ENCODE measurements around the gene CXCL14.

CXCL14 gene

DNA sequence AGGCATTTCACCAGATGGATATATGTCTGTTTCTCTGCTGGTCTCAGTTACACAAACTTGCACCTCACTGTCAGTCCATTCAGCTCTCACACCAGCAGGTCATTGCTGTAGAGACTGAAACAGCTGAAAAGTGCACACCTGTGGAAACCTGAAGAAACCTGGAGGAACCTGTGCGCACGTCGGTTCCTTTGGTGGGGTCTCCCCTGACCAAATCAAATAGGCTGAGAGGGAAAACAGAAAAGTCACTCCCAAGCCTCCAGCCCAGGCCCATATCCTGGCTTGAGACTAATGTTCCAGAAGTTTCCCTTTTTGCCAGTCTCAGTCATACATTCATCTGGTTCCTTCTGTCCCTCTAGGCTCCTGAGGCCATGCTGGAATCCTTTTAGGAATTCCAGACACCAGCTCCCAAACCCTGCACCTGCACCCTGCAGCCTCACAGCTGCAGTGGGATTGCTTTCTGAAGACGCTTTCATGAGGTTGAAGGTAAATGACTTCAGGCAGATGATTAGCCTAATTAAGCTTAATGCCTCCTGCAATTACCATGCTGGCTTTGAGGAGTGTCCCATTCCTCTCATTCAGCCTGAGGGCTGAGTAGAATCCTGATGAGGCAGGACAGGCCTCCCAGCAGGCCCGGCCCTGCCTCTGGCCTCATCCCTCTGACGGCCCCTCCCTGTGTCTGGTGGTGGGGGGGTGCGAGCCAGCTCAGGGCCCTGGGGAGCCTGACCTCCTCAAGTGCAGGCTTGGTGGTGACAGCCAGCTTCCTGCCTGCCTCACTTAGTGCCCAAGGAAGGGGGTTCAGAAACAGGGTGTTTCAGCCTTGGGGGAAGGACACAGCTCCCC, 24.3 kb upstream of the CXCL14 start:
- DNase-seq (ENCODE audit: insufficient read length, low spot score), result no peak
- TF ChIP-seq POLR2A (IDR thresholded peaks at IDR 0.05; ENCODE audit: low read depth, low read length), result no peak

DNA sequence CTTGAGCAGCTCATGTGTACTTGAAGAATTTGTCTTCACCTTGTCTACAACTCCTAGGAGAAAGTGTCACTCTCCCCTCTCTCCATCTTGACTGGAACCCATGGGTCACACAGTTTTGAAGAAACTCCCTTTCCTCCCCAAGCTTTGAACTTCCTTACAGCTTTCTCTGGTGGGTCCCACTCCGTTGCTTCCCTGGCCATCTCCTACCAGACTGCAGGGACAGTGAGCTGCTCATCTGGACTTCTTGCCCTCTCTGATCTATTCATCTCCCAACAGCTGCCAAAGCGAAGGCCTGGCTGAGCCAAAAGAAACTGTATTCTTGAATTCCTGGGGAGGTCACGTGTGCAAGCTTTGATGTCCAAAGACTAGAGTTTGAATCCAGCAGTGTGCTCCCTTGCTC, 22.7 kb upstream of the CXCL14 start:
- no peak for TF ChIP-seq POLR2A (IDR thresholded peaks at IDR 0.05; ENCODE audit: low read depth, low read length)
- no peak for FAIRE-seq
- DNase-seq (ENCODE audit: insufficient read length, low spot score), result no peak

More for the DNA sequence above, 24.3 kb upstream of the CXCL14 start:
- FAIRE-seq, result no peak

DNA sequence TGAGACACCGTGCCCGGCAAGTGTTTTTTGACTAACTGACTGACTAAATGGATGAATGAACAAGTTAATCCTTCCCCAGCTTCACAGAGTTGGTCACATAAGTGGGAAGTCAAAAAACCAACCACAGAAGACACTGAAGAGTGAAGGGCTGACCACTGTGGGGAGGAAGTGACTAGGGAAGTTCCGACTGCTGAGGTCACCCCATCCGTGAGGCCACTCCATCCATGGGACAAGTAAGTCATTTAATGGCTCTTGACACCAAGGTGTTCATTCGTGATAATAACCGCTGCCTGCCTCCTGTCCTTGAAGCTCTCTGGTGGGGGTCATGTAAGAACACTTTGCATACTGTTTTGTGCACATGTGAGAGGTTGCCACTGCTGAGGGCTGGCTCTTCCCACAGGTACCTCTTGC, 22.2 kb upstream of the CXCL14 start:
- FAIRE-seq, result no peak
- DNase-seq (ENCODE audit: insufficient read length, low spot score), result no peak
- TF ChIP-seq POLR2A (IDR thresholded peaks at IDR 0.05; ENCODE audit: low read depth, low read length), result no peak

DNA sequence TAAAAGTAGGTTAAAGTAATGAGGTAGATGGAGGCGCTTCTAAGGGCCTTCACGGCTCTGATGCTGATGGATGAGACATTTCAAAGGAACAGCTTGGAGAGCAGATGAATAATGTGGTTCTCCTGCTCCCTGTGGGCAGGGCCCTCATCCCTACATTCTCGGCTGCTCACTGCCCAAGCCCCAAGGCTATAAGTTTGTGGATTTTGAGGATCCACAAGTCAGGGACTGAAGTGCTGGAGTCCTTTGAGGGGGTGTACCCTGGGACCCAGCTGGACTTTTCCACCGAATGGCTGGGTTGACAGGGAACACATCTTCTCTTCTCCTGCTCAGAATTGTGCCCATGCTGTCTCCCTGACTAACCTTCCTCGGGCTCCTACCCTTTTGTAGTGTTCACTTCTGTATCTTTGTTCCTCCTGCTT, 21.4 kb upstream of the CXCL14 start:
- DNase-seq (ENCODE audit: insufficient read length, low spot score), result no peak
- FAIRE-seq, result no peak
- no peak for TF ChIP-seq POLR2A (IDR thresholded peaks at IDR 0.05; ENCODE audit: low read depth, low read length)

GRCh38 chr5:135599421-135600151, 20.8 kb upstream of the CXCL14 start:
- DNase-seq (ENCODE audit: insufficient read length, low spot score), result no peak
- TF ChIP-seq POLR2A (IDR thresholded peaks at IDR 0.05; ENCODE audit: low read depth, low read length), result no peak
- FAIRE-seq, result no peak

DNA sequence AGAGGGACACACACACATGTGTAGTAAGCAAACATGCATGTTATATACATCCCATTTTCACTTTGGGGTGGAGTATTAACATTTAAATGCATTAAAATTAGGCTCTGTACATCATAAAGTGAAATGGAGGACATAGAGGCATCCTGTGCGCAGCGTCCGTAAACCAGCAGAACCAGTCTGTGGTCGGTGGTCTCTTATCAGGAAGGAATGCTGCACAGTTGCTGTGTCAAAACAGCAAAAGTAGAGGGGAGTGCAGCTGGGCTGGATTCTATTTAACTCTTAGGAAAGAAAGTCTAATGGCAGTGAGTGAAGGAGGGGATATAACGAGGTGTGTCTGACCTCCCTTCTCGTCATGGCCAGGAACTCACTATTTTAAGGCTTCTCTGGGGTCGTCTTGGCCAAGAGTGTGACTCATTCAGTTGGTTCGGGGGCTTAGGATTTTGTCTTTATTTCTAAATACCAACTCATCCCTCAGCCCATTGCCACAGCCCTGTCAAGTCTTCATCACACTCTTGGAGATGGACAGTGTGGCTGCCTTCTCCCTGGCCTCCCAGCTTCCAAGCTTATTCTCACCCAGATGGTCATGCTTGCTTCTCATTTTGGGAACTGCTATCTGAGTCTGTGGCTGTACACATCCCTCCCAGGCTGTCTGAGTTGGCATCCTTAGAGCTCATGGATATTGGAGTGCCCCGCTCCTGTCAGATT, 20.1 kb upstream of the CXCL14 start:
- DNase-seq (ENCODE audit: insufficient read length, low spot score) (no peak), FAIRE-seq (no peak)
- no peak for TF ChIP-seq POLR2A (IDR thresholded peaks at IDR 0.05; ENCODE audit: low read depth, low read length)

GRCh38 chr5:135596788-135597187, 18.0 kb upstream of the CXCL14 start:
- TF ChIP-seq POLR2A (IDR thresholded peaks at IDR 0.05; ENCODE audit: low read depth, low read length), result no peak
- FAIRE-seq, result no peak
- DNase-seq (ENCODE audit: insufficient read length, low spot score), result no peak

DNA sequence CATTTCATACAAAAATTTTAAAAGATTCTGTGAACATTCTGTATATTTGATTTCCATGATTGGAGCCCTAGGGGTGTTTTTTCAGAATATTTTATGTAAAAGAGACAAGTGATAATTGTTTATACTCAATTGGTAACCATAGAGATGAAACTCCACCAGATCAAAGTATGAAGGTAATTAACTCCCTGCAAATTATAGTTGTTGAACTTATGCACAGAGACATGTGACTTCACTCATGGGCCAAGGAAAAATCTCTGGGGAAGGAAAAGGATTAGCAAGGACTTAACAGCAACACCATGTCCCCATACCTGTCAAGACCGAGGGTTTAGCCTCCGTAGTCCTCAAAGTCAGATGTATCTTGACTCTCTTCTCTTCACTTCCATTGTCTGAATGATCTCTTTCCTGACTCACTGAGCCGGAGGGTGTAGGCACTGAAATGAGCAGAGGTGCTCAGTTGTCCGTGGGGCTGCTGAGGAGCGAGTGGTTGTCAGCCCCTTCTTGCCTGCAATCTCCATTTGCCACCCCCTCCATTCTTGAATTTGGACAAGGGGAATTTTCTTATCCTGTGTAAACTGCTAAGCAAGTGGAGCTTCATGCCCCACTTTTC, 17.5 kb upstream of the CXCL14 start:
- no peak for FAIRE-seq
- no peak for DNase-seq (ENCODE audit: insufficient read length, low spot score)
- TF ChIP-seq POLR2A (IDR thresholded peaks at IDR 0.05; ENCODE audit: low read depth, low read length), result no peak

DNA sequence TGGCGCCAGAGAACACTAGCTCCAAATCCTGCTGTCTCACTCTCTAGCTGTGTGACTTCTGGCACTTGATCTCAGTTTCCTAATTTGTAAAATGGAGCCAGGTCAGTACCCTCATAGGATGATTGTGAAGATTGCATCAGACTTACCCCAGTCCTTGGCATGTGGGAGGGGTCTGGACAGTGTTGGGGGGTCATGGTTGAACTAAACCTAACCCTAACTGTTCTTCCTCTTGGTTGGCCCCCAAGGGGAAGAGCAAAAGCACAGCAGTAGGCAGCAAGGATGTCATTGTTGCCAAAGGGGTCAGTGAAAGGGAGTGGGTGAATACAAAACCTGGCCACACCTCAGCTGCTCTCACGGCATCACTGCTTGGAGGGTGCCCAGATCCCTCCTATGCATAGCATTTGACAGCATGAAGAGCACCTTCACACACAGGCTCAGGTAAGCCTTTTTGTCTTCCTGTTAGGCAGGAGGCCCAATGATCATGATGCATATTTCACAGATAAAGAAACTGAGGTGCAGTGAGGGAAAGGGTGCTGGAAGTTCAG, 15.7 kb upstream of the CXCL14 start:
- no peak for FAIRE-seq
- DNase-seq (ENCODE audit: insufficient read length, low spot score), result no peak
- no peak for TF ChIP-seq POLR2A (IDR thresholded peaks at IDR 0.05; ENCODE audit: low read depth, low read length)

DNA sequence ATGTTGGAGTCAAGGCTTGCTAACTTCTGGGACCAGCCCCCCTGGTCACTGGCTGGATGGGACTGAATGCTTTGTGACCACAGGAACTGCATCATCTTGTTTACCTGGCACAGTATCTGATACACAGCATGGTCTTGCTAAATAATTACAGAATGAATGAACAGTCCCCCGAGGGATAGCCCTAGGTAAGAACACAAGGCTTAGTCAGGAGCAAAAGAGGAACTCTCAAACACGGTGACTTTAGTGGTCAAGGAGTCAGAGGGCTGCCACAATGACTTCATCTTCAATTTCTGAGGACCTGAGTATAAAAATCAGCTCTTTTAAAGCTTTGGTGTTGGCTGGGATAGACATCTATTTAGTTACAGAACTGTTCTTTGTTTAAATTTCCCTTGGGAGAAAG, 15.1 kb upstream of the CXCL14 start:
- DNase-seq (ENCODE audit: insufficient read length, low spot score) (no peak), FAIRE-seq (no peak)
- no peak for TF ChIP-seq POLR2A (IDR thresholded peaks at IDR 0.05; ENCODE audit: low read depth, low read length)

DNA sequence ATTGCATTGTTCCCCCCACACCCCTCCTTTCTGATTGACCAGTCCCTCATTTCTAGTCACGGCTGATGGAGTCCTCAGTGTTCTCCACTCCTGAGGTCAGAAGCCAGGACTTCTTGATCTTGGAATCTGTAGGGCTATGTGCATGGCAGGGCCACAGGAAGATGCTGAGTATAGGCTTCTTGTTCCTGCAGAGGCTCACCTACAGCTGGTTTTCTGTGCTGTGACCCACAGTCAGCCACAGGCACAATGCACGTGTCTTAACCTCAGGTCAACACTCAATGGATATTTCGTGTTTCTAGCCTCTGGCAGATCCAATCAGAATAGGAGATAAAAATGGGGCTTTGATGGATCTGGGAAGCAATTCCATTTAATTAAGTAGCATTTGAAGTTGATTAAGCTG, 14.3 kb upstream of the CXCL14 start:
- no peak for DNase-seq (ENCODE audit: insufficient read length, low spot score)
- no peak for FAIRE-seq

GRCh38 chr5:135592312-135593045, 13.7 kb upstream of the CXCL14 start:
- FAIRE-seq (no peak), DNase-seq (ENCODE audit: insufficient read length, low spot score) (no peak)

More for the DNA sequence above, 14.3 kb upstream of the CXCL14 start:
- no peak for TF ChIP-seq POLR2A (IDR thresholded peaks at IDR 0.05; ENCODE audit: low read depth, low read length)

DNA sequence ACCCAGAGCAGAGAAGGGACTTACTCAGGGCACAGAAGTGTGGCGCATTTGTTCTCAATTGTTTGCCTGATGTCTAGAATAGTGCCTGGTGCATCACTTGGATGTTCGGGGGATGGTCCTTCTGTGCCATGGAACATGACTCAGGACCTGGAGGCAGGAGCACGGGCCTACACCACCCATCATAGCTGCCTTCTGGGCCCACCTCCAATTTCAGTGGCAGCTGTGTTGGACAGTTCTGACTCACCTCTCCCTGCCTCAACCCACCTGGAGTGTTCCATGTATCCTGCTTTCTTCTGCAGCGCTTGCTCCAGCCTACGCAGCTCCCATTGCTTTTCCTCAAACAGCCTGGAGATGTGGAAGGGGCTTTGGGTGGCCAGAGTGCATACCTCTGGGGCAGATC, 12.5 kb upstream of the CXCL14 start:
- FAIRE-seq, result no peak
- TF ChIP-seq POLR2A (IDR thresholded peaks at IDR 0.05; ENCODE audit: low read depth, low read length), result no peak
- DNase-seq (ENCODE audit: insufficient read length, low spot score), result no peak

More at GRCh38 chr5:135592312-135593045, 13.7 kb upstream of the CXCL14 start:
- TF ChIP-seq POLR2A (IDR thresholded peaks at IDR 0.05; ENCODE audit: low read depth, low read length), result no peak

All from H54 (cell line).